GM10266 (cell line): ENCODE data around the gene TNS1.
"Not testable (repeated sequence)": the region's sequence is repeated elsewhere in the genome, so short reads cannot be mapped to it uniquely, and the experiment has no call there.

ENCODE experiments used
- DNase-seq: peaks from one replicate; pipeline ENCODE4 v3.0.0; 2012; ENCODE audit errors: extremely low spot score
- CTCF ChIP-seq: IDR thresholded peaks from 2 replicates; pipeline ENCODE4 v1.5.1; 2012; ENCODE audit warnings: mild to moderate bottlenecking, low read depth; ENCODE audit not compliant: control insufficient read depth, insufficient read depth; ENCODE audit errors: missing control alignments

Gene TNS1

GRCh38 chr2:218002845-218003180, at the start of gene TNS1:
TSS of gene TNS1 (minus strand) at chr2:218002995. CDS start at chr2:218002872, 123 bp downstream.
- no peak for TF ChIP-seq CTCF
- no peak for DNase-seq

- no peak for DNase-seq
- TF ChIP-seq CTCF = no peak
These were observed 49.1 kb upstream of the TNS1 start for GRCh38 chr2:218051903-218052302.

- no peak for DNase-seq
- TF ChIP-seq CTCF = no peak
These were observed 44.9 kb upstream of the TNS1 start for GRCh38 chr2:218047536-218048225.

- no peak for TF ChIP-seq CTCF
These were observed 43.4 kb upstream of the TNS1 start for GRCh38 chr2:218046238-218046637.

GRCh38 chr2:218044599-218044998, 41.8 kb upstream of the TNS1 start:
- not testable (repeated sequence) for DNase-seq

More at GRCh38 chr2:218046238-218046637, 43.4 kb upstream of the TNS1 start:
- DNase-seq = no peak

GRCh38 chr2:218043701-218044109, 40.9 kb upstream of the TNS1 start:
- no peak for DNase-seq

GRCh38 chr2:218043100-218043499, 40.3 kb upstream of the TNS1 start:
- TF ChIP-seq CTCF = no peak

More at GRCh38 chr2:218043701-218044109, 40.9 kb upstream of the TNS1 start:
- no peak for TF ChIP-seq CTCF

More at GRCh38 chr2:218043100-218043499, 40.3 kb upstream of the TNS1 start:
- DNase-seq = no peak
